CD14-positive monocyte (primary cell): ENCODE data around the gene PTPRD. TPM values are rescaled to one million over a fixed set of nuclear protein-coding genes. Genes with fewer than 3 reads are reported as not detected.

ENCODE experiments used
- DNase-seq, 3 donors: peaks; one replicate each; pipeline ENCODE4 v3.0.0-alpha.2; 2011 to 2022
- H2AFZ ChIP-seq: 2 replicates; pipeline ENCODE4 v1.6.0; 2012; ENCODE audit warnings: mild to moderate bottlenecking, low read depth, low read length, inconsistent platforms; ENCODE audit not compliant: insufficient read depth, poor library complexity, severe bottlenecking
- H3K27ac ChIP-seq, 2 donors: 1 replicate in 1 of 2; 2 replicates in 1 of 2; pipeline ENCODE4 v1.5.1; 2012 to 2013; ENCODE audit warnings: low read length in 2 of 2, control low read depth in 1 of 2, inconsistent platforms in 1 of 2, low read depth in 1 of 2, mild to moderate bottlenecking in 1 of 2
- H3K27me3 ChIP-seq, 2 donors: one replicate each; pipeline versions ENCODE4 v1.6.0 to v1.6.1; 2011 to 2013; ENCODE audit warnings: low read length in 2 of 2; ENCODE audit not compliant: control insufficient read depth in 2 of 2, insufficient read depth in 2 of 2
- H3K36me3 ChIP-seq, 2 donors: replicated peaks in 1 of 2; 1 replicate in 1 of 2; 2 replicates in 1 of 2; pipeline versions ENCODE4 v1.5.1 to v1.6.1; 2012 to 2013; ENCODE audit warnings: low read length in 2 of 2, control low read depth in 1 of 2, inconsistent platforms in 1 of 2, mild to moderate bottlenecking in 1 of 2; ENCODE audit not compliant: insufficient read depth in 2 of 2, control insufficient read depth in 1 of 2
- H3K4me1 ChIP-seq, 2 donors: 1 replicate in 1 of 2; 2 replicates in 1 of 2; pipeline versions ENCODE4 v1.5.1 to v1.6.1; 2012 to 2013; ENCODE audit warnings: low read length in 2 of 2, control low read depth in 1 of 2, inconsistent platforms in 1 of 2, mild to moderate bottlenecking in 1 of 2, moderate library complexity in 1 of 2; ENCODE audit not compliant: insufficient read depth in 2 of 2, control insufficient read depth in 1 of 2
- H3K4me2 ChIP-seq: replicated peaks from 2 replicates; pipeline ENCODE3; 2012; ENCODE audit warnings: low read length, moderate library complexity, mild to moderate bottlenecking; ENCODE audit not compliant: poor library complexity, severe bottlenecking; ENCODE audit errors: extremely low read depth
- H3K4me3 ChIP-seq, 3 experiments: fragments of 200-600 bp in 1 of 3; sonication (generic) in 1 of 3; replicated peaks in 1 of 3; 1 replicate in 2 of 3; 2 replicates in 1 of 3; pipeline ENCODE4 v1.5.1; 2011 to 2013; ENCODE audit warnings: low read length in 3 of 3, mild to moderate bottlenecking in 3 of 3, control low read depth in 2 of 3, low read depth in 2 of 3, inconsistent platforms in 1 of 3, moderate library complexity in 1 of 3
- H3K79me2 ChIP-seq: 2 replicates; pipeline ENCODE4 v1.6.0; 2012; ENCODE audit warnings: mild to moderate bottlenecking, control low read depth, inconsistent platforms, low read length, moderate library complexity; ENCODE audit not compliant: insufficient read depth
- H3K9ac ChIP-seq: 2 replicates; pipeline ENCODE4 v1.6.0; 2017; ENCODE audit warnings: low read length, mild to moderate bottlenecking; ENCODE audit not compliant: insufficient read depth, poor library complexity, severe bottlenecking
- H3K9me3 ChIP-seq, 2 donors: replicated peaks in 1 of 2; 1 replicate in 1 of 2; 2 replicates in 1 of 2; pipeline versions ENCODE4 v1.5.1 to v1.6.1; 2012 to 2013; ENCODE audit warnings: low read length in 2 of 2, control low read depth in 1 of 2; ENCODE audit not compliant: control insufficient read depth in 1 of 2, insufficient read depth in 1 of 2
- H4K20me1 ChIP-seq: 2 replicates; pipeline ENCODE4 v1.6.0; 2012; ENCODE audit warnings: mild to moderate bottlenecking, low read length, control low read depth, moderate library complexity; ENCODE audit not compliant: insufficient read depth
- H3K27ac Mint-ChIP-seq, 7 donors: one replicate each; pipeline ENCODE4 v1.8.0; 2020; ENCODE audit warnings: mild to moderate bottlenecking in 7 of 7, mixed read lengths in 7 of 7, moderate library complexity in 6 of 7, inconsistent platforms in 2 of 7
- H3K27me3 Mint-ChIP-seq, 3 donors: one replicate each; pipeline ENCODE4 v1.8.0; 2021 to 2022; ENCODE audit warnings: low read depth in 3 of 3, mild to moderate bottlenecking in 3 of 3, mixed read lengths in 3 of 3, moderate library complexity in 3 of 3, inconsistent platforms in 1 of 3
- H3K36me3 Mint-ChIP-seq, 2 donors: one replicate each; pipeline ENCODE4 v1.8.0; 2020; ENCODE audit warnings: mixed read lengths in 2 of 2, inconsistent platforms in 1 of 2, mild to moderate bottlenecking in 1 of 2
- H3K4me1 Mint-ChIP-seq: one replicate; pipeline ENCODE4 v1.8.0; 2020; ENCODE audit warnings: mild to moderate bottlenecking, mixed read lengths
- H3K4me3 Mint-ChIP-seq, 2 donors: one replicate each; pipeline ENCODE4 v1.8.0; 2020; ENCODE audit warnings: mild to moderate bottlenecking in 2 of 2, mixed read lengths in 2 of 2, moderate library complexity in 1 of 2
- H3K9me3 Mint-ChIP-seq, 7 donors: one replicate each; pipeline ENCODE4 v1.8.0; 2020 to 2022; ENCODE audit warnings: mixed read lengths in 7 of 7, mild to moderate bottlenecking in 6 of 7, moderate library complexity in 6 of 7, inconsistent platforms in 2 of 7
- CTCF ChIP-seq: fragments of 200-600 bp; IDR thresholded peaks from one replicate; pipeline ENCODE4 v1.8.0; 2022; ENCODE audit warnings: antibody characterized with exemption, mild to moderate bottlenecking
- WGBS: methylation state at CpG from one replicate; pipeline ENCODE4 v1.1.5; 2013; ENCODE audit warnings: missing lambda C conversion rate; ENCODE audit not compliant: insufficient coverage; 5-methylcytosine and 5-hydroxymethylcytosine counted together
- intact Hi-C, 2 donors: fragments of 100-400 bp; cut with micrococcal nuclease; formaldehyde crosslinking; loops; one replicate each; pipeline versions ENCODE4 v1.15.0 to v1.15.1; 2023
- polyA plus RNA-seq, 3 donors: library from polyadenylated mRNA; depleted of rRNA in 1 of 3; unstranded in 2 of 3; stranded (reverse) in 1 of 3; fragments of 300-500 nt in 2 of 3; fragments of >200 nt in 1 of 3; fragmentation: Illumina TruSeq in 2 of 3; gene quantifications; 1 replicate in 2 of 3; 2 replicates in 1 of 3; pipeline ENCODE4 v1.2.3, GENCODE V29; 2012 to 2021

Gene PTPRD
- polyA plus RNA-seq, 3 donors = not detected

GRCh38 chr9:8723195-8723594, 1889.6 kb downstream of the PTPRD start:
- no peak for DNase-seq
- H3K36me3 Mint-ChIP-seq = no peaks in the 10 kb centered on the region
- no peak overlapping the region for H3K4me2 ChIP-seq
- H3K27me3 ChIP-seq = no peaks in the 10 kb centered on the region
- H3K36me3 ChIP-seq = no peaks in the 10 kb centered on the region
- H3K27ac Mint-ChIP-seq = no peak overlapping the region
- H3K4me3 ChIP-seq = no peak overlapping the region
- no peaks in the 10 kb centered on the region for H3K27me3 Mint-ChIP-seq
- WGBS = 100% methylated on average over 4 of the region's 5 CpGs
- intact Hi-C loops = no loop called here
- H2AFZ ChIP-seq = no peak overlapping the region
- no peak overlapping the region for H3K4me3 Mint-ChIP-seq
- no peaks in the 10 kb centered on the region for H3K9me3 ChIP-seq
- H4K20me1 ChIP-seq = no peaks in the 10 kb centered on the region
- no peaks in the 10 kb centered on the region for H3K79me2 ChIP-seq
- H3K9me3 Mint-ChIP-seq = peaks cover 0 to 2% (median 0%) of the 10 kb centered on the region in 7 donors
- no peak overlapping the region for H3K9ac ChIP-seq
- no peaks in the 10 kb centered on the region for H3K4me1 ChIP-seq
- TF ChIP-seq CTCF = no peak
- no peaks in the 10 kb centered on the region for H3K4me1 Mint-ChIP-seq
- no peak overlapping the region for H3K27ac ChIP-seq

- TF ChIP-seq CTCF = no peak
- intact Hi-C loops = no loop called here
- no peak for DNase-seq
- no peaks in the 10 kb centered on the region for H4K20me1 ChIP-seq
- Mint-ChIP-seq H3K4me1 (no peaks in the 10 kb centered on the region), H3K36me3 (no peaks in the 10 kb centered on the region), H3K27ac (no peak overlapping the region), H3K27me3 (no peaks in the 10 kb centered on the region), H3K4me3 (no peak overlapping the region), H3K9me3 (peaks cover 0 to 2% (median 0%) of the 10 kb centered on the region in 7 donors)
- no peak overlapping the region for H2AFZ ChIP-seq
- H3K79me2 ChIP-seq = no peaks in the 10 kb centered on the region
- no peaks in the 10 kb centered on the region for H3K4me1 ChIP-seq
- H3K27me3 ChIP-seq = no peaks in the 10 kb centered on the region
- no peaks in the 10 kb centered on the region for H3K9me3 ChIP-seq
- no peak overlapping the region for H3K27ac ChIP-seq
- H3K4me2 ChIP-seq = no peak overlapping the region
- no peak overlapping the region for H3K9ac ChIP-seq
- H3K4me3 ChIP-seq = no peak overlapping the region
- no peaks in the 10 kb centered on the region for H3K36me3 ChIP-seq
- no CpG with 5 or more reads among the region's 1 CpG for WGBS
Observed at GRCh38 chr9:8719833-8720486, 1892.8 kb downstream of the PTPRD start.
